Upper lobe of right lung (tissue), 1 donor: ENCODE measurements around the gene FBLN1. TPM values are rescaled to one million over a fixed set of nuclear protein-coding genes. Genes with fewer than 3 reads are reported as not detected.

Source experiments
- ATAC-seq: fragments of 200-7000 bp; cut with Tn5 transposase; one replicate; pipeline ENCODE4 v1.9.1; 2020; ENCODE audit warnings: mild to moderate bottlenecking, moderate library complexity
- DNase-seq: peaks from one replicate; pipeline ENCODE4 v3.0.0-alpha.2; 2020
- H3K27ac ChIP-seq: fragments of 200-600 bp; one replicate; pipeline ENCODE4 v1.8.0; 2022
- H3K27me3 ChIP-seq: fragments of 200-600 bp; one replicate; pipeline ENCODE4 v1.8.0; 2022; ENCODE audit warnings: mild to moderate bottlenecking
- H3K36me3 ChIP-seq: fragments of 200-600 bp; one replicate; pipeline ENCODE4 v1.8.0; 2022
- H3K4me1 ChIP-seq: fragments of 200-600 bp; one replicate; pipeline ENCODE4 v1.8.0; 2022
- H3K4me3 ChIP-seq: fragments of 200-600 bp; one replicate; pipeline ENCODE4 v1.8.0; 2022; ENCODE audit warnings: mild to moderate bottlenecking
- H3K9me3 ChIP-seq: fragments of 200-600 bp; one replicate; pipeline ENCODE4 v1.8.0; 2022
- intact Hi-C: fragments of 100-400 bp; cut with DNase I; formaldehyde crosslinking; loops from one replicate; pipeline ENCODE4 v1.11.0; 2022
- total RNA-seq: library from RNA; stranded (reverse); fragmentation: NEBNext Ultra II Directional; extraction: Animal tissue kit (Norgen Biotek cat#: 25700); gene quantifications from one replicate; pipeline ENCODE4 v1.2.1, GENCODE V29; 2021
- TF ChIP-seq, protein P1 (sequence below): fragments of 200-600 bp; IDR thresholded peaks from one replicate; pipeline ENCODE4 v1.8.0; 2022; ENCODE audit warnings: antibody characterized with exemption
- donor health status: DM: no; HTN: yes; CAD: no; lungs with severe emphysema.

FBLN1 gene
- total RNA-seq, 1 donor from 2014 or later: 272 TPM

DNA sequence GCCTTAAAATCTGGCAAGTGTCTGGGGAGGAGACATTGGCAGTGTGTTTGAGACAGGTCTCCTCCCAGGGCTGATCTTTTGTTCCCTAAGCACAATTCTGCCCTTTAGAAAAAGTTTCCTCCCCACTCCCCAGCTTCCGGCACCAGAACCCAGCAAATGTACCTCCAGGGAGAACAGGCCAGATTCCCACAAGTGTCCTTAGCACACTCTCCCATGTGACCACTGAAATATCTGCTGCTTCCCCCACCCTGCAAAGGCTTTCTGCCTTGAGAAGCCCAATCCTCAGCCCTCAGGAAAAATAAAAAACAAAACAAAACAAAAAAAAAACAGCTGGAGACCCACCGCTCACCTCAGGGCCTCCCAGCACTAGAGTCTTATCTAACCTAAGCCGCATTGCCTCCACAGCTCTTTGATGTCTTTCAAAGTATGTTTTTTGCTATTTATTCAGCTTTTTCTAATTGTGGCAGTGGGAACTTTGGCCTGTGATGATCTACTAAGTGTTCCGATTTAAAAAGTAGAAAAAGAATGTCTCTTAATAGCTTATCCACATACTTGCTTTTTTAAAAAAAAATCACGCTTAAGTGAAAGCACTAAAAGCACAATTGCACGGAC, 29.0 kb upstream of the FBLN1 start:
- peak; percentile 6 for DNase-seq
- no peak for ATAC-seq
- Histone ChIP-seq H3K27ac (no peak overlapping the region), H3K9me3 (no peaks in the 10 kb centered on the region), H3K4me3 (no peak overlapping the region), H3K4me1 (no peaks in the 10 kb centered on the region), H3K27me3 (peaks cover 4% of the 10 kb centered on the region), H3K36me3 (no peaks in the 10 kb centered on the region)
- TF ChIP-seq, protein P1, sequence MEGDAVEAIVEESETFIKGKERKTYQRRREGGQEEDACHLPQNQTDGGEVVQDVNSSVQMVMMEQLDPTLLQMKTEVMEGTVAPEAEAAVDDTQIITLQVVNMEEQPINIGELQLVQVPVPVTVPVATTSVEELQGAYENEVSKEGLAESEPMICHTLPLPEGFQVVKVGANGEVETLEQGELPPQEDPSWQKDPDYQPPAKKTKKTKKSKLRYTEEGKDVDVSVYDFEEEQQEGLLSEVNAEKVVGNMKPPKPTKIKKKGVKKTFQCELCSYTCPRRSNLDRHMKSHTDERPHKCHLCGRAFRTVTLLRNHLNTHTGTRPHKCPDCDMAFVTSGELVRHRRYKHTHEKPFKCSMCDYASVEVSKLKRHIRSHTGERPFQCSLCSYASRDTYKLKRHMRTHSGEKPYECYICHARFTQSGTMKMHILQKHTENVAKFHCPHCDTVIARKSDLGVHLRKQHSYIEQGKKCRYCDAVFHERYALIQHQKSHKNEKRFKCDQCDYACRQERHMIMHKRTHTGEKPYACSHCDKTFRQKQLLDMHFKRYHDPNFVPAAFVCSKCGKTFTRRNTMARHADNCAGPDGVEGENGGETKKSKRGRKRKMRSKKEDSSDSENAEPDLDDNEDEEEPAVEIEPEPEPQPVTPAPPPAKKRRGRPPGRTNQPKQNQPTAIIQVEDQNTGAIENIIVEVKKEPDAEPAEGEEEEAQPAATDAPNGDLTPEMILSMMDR: no peak
- intact Hi-C loops: no loop called here

DNA sequence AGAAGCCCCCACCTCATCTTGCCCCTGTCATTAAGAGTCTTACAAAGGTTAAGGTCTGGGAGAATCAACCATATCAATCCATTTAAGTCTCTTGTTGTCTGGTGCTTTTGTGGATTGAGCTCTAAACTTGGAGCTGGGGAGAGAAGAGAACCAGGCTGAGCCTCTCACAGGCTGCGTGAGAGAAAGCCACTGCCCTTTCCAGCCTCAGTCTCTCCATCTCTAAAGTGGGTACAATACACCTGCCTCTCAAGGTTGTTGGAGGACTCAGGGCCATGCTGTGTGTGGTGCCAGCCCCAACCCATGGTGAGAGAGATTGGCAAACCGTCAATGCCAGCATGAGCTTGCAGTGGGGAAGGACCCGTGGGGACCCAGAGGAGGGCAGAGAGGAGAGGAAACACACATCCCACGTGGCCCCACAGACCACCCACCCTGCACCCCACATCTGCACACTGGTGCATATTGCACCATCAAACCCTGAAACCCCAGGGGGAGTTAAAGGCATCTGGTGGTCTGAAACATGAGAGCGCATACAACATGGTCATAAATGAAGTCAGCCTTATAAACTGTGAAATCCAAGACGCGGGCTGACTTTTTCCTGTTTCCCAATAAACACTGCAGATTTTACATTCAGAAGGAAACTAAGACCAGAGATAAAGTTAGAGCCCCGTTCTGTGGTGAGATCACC, 27.5 kb upstream of the FBLN1 start:
- no peaks in the 10 kb centered on the region for H3K4me1 ChIP-seq
- no peak for ATAC-seq
- no peaks in the 10 kb centered on the region for H3K9me3 ChIP-seq
- peak; percentile 20 for DNase-seq
- no peak overlapping the region for H3K27ac ChIP-seq
- intact Hi-C loops: no loop called here
- TF ChIP-seq, protein P1: no peak
- peaks cover 4% of the 10 kb centered on the region for H3K27me3 ChIP-seq
- no peaks in the 10 kb centered on the region for H3K36me3 ChIP-seq
- no peak overlapping the region for H3K4me3 ChIP-seq

DNA sequence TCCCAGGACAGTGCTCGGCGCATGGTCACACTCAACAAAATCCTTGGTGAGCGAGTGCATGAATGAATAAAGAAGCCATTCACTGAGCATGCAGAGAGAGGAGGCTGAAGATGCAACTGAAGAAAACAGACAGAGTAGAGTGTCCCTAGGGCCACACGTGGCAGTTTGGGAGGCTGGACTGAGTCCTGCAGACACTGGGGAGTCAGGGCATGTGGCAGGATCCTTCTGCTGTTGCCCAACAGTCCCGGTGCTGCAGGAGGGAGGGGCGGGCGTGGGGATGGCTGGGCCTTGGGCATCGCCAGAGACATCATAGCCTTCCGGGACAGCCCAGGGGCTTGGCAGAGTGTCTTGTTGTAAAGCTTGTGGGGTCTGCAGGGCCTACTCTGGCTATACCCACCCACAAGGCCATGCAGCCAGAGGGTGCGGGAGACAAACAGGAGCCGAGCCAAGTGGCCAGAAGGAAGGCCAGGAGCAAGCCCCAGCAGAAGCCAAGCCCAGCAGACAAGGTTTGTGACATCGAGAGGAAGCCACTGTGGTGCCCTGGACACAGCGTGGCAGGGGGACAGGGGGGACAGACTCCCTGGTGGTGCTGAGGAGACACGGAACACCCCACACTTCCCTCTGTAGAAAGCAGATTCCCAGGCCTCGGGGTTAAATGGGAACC, 26.7 kb upstream of the FBLN1 start:
- TF ChIP-seq, protein P1: no peak
- intact Hi-C loops: no loop called here
- no peaks in the 10 kb centered on the region for H3K36me3 ChIP-seq
- ATAC-seq (no peak), DNase-seq (peak; percentile 60)
- H3K27me3 ChIP-seq: peaks cover 4% of the 10 kb centered on the region
- H3K4me1 ChIP-seq: no peaks in the 10 kb centered on the region
- H3K9me3 ChIP-seq: no peaks in the 10 kb centered on the region
- H3K4me3 ChIP-seq: no peak overlapping the region
- no peak overlapping the region for H3K27ac ChIP-seq

DNA sequence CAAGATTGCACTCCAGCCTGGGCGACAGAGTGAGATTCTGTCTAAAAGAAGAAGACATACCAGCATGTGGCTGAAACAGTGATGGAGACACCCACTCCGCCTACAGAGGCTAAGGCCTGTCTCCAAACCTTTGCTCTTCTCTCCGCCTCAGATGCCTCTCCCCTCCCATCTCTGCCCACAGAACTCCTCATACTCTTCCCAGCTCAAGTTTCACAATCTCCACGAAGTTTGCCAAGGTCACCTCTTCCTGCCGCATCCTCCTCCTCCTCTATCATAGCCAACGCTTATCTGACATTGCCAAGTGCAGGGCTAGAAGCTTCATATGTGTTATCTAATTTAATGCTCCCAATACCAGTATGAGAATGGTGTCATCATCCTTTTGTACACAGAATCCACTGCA, 25.9 kb upstream of the FBLN1 start:
- intact Hi-C loops: no loop called here
- no peak for ATAC-seq
- Histone ChIP-seq H3K4me3 (no peak overlapping the region), H3K4me1 (no peaks in the 10 kb centered on the region), H3K9me3 (no peaks in the 10 kb centered on the region), H3K27ac (no peak overlapping the region), H3K27me3 (peaks cover 4% of the 10 kb centered on the region), H3K36me3 (no peaks in the 10 kb centered on the region)
- no peak for DNase-seq
- TF ChIP-seq, protein P1: no peak

DNA sequence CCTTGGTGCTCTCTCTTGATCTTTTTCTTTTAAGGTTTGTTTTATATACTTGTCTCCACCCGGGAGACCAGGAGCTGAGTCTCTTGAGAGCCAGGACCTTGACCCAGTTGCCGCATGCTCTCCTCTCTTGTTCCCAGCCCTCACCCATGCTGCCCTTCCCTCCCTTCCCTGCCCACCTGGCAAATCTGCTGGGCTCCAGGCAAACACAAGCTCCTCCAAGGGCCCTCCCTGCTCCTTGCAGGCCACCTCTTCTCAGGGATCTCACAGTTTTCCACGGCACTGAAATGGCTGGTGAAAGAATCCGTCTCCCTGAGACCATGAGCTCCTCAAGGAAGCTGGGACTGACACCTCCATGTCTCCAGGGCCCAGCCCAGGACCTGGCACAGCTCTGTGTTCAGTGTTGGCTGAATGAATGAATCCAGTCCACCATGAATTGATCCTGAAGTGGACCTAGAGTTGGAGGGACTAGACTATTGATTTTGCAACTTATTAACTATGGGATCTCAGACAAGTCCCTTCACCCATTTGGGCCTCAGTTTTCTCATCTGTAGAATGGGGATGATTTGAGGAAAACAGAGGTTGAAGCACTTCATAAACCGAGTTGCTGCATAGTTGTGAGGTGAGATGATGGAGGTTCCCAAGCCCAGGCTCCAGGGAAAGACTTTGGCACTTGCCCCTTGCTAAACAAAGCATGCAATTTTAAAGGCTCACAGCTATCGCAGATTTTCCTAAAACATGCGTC, 25.1 kb upstream of the FBLN1 start:
- ATAC-seq: no peak
- no peak overlapping the region for H3K27ac ChIP-seq
- H3K9me3 ChIP-seq: no peaks in the 10 kb centered on the region
- TF ChIP-seq, protein P1: no peak
- peak; percentile 36 for DNase-seq
- H3K36me3 ChIP-seq: no peaks in the 10 kb centered on the region
- H3K4me3 ChIP-seq: no peak overlapping the region
- H3K27me3 ChIP-seq: peaks cover 4% of the 10 kb centered on the region
- intact Hi-C loops: no loop called here
- H3K4me1 ChIP-seq: no peaks in the 10 kb centered on the region
